Superior temporal gyrus (tissue), 1 donor: ENCODE measurements around the gene MEAK7.
A peak's percentile ranks its signal among the peaks of the same experiment; 100 is the strongest.

Experiments
- DNase-seq: peaks from one replicate; pipeline ENCODE4 v3.0.0-alpha.2; 2016; ENCODE audit errors: extremely low spot score

Gene MEAK7

GRCh38 chr16:84489131-84489530, 15.3 kb downstream of the MEAK7 start:
- DNase-seq: no peak

GRCh38 chr16:84487358-84487757, 17.1 kb downstream of the MEAK7 start:
- no peak for DNase-seq

- no peak for DNase-seq
These were observed 17.8 kb downstream of the MEAK7 start for GRCh38 chr16:84486551-84487235.

- DNase-seq: no peak
These were observed 18.3 kb downstream of the MEAK7 start for GRCh38 chr16:84486126-84486525.

GRCh38 chr16:84485255-84486010, 19.0 kb downstream of the MEAK7 start:
- no peak for DNase-seq

- peak; percentile 91 for DNase-seq
These were observed 19.7 kb downstream of the MEAK7 start for GRCh38 chr16:84484579-84485254.

GRCh38 chr16:84483882-84484565, 20.4 kb downstream of the MEAK7 start:
- no peak for DNase-seq

- DNase-seq: no peak
These were observed 21.2 kb downstream of the MEAK7 start for GRCh38 chr16:84482951-84483881.

GRCh38 chr16:84482001-84482891, 22.2 kb downstream of the MEAK7 start:
- no peak for DNase-seq

- DNase-seq: no peak
These were observed 23.3 kb downstream of the MEAK7 start for GRCh38 chr16:84481051-84481735.

- no peak for DNase-seq
These were observed 24.6 kb downstream of the MEAK7 start for GRCh38 chr16:84479716-84480450.

GRCh38 chr16:84478172-84478947, 26.1 kb downstream of the MEAK7 start:
- DNase-seq: peak; percentile 26

GRCh38 chr16:84477661-84478060, 26.8 kb downstream of the MEAK7 start:
- DNase-seq: no peak

- DNase-seq: no peak
These were observed 28.1 kb downstream of the MEAK7 start for GRCh38 chr16:84476401-84476800.

- DNase-seq: no peak
These were observed 28.7 kb downstream of the MEAK7 start for GRCh38 chr16:84475643-84476240.

GRCh38 chr16:84471966-84472365, 32.5 kb downstream of the MEAK7 start:
- DNase-seq: no peak

GRCh38 chr16:84471316-84471715, 33.1 kb downstream of the MEAK7 start:
- DNase-seq: no peak

GRCh38 chr16:84467709-84468108, 36.8 kb downstream of the MEAK7 start:
- DNase-seq: no peak
